Neutrophil (primary cell): ENCODE data around the gene LY6G6F.

Experiments
- H3K27ac ChIP-seq: fragments of 200-600 bp; sonication (generic); 2 replicates; pipeline ENCODE4 v1.5.1; 2016; ENCODE audit warnings: mild to moderate bottlenecking, moderate library complexity
- H3K27me3 ChIP-seq: fragments of 200-600 bp; sonication (generic); 2 replicates; pipeline ENCODE4 v1.6.0; 2016; ENCODE audit warnings: mild to moderate bottlenecking
- H3K36me3 ChIP-seq: fragments of 200-600 bp; sonication (generic); 2 replicates; pipeline ENCODE4 v1.5.1; 2017
- H3K4me1 ChIP-seq, 2 experiments: fragments of 200-600 bp in 1 of 2; sonication (generic) in 1 of 2; 1 replicate in 1 of 2; 2 replicates in 1 of 2; pipeline versions ENCODE4 v1.5.1 to v1.6.1; 2013 to 2016; ENCODE audit warnings: low read depth in 1 of 2, low read length in 1 of 2, mild to moderate bottlenecking in 1 of 2, moderate library complexity in 1 of 2; ENCODE audit not compliant: control insufficient read depth in 1 of 2, insufficient read depth in 1 of 2
- H3K4me3 ChIP-seq, 2 experiments: fragments of 200-600 bp in 1 of 2; sonication (generic) in 1 of 2; 1 replicate in 1 of 2; 2 replicates in 1 of 2; pipeline ENCODE4 v1.5.1; 2013 to 2016; ENCODE audit warnings: low read depth in 1 of 2, low read length in 1 of 2, mild to moderate bottlenecking in 1 of 2, moderate library complexity in 1 of 2
- H3K9me3 ChIP-seq: fragments of 200-600 bp; sonication (generic); 2 replicates; pipeline ENCODE4 v1.5.1; 2016
- CTCF ChIP-seq: fragments of 200-600 bp; sonication (generic); IDR thresholded peaks from 2 replicates; pipeline ENCODE4 v1.5.1; 2016; ENCODE audit warnings: antibody characterized with exemption

The LY6G6F gene

GRCh38 chr6:31693535-31693934 is 13.1 kb upstream of the LY6G6F start:
- Histone ChIP-seq H3K36me3 (peaks cover 83% of the 10 kb centered on the region), H3K4me3 (no peak overlapping the region), H3K4me1 (no peaks in the 10 kb centered on the region), H3K9me3 (no peaks in the 10 kb centered on the region), H3K27me3 (no peaks in the 10 kb centered on the region), H3K27ac (no peak overlapping the region)
- no peak for TF ChIP-seq CTCF

- TF ChIP-seq CTCF: no peak
- H3K36me3 ChIP-seq: peaks cover 72% of the 10 kb centered on the region
- H3K27me3 ChIP-seq: no peaks in the 10 kb centered on the region
- peaks cover 16 to 18% of the 10 kb centered on the region in 2 experiments for H3K4me1 ChIP-seq
- H3K27ac ChIP-seq: peak overlapping the region; percentile 51
- H3K9me3 ChIP-seq: no peaks in the 10 kb centered on the region
- no peak overlapping the region for H3K4me3 ChIP-seq
Measured at GRCh38 chr6:31697555-31697954, 9.1 kb upstream of the LY6G6F start.

DNA sequence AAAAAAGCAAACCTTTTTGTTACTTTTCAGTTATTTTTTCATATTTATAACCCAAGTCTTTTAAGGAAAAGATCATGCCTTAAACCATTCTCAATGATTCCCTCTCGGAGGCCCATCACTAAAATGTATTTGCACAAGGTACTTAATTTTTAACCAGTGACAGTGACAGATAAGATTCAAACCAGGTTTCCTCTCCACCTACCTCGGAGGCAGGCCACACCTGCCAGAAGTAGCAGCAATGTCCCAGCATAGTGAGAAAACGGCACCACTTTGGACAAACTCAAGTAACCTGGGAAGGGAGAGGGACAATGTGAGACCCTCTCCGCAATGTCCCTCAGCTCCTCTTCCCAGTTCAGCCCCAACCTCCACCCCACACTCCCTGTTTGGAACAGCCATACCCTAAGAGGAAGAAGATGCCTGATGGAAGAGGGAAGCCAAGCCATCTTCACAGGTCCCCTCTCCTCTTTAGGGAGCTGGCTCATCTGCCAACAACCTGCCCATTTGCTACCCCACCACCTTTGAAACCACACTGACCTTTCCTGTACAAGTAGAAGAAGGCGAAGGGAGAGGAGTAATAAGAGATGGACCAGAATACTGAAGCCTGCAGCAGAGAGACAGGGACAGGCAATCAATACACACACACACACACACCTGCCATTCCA is 5.8 kb upstream of the LY6G6F start:
- H3K27ac ChIP-seq: peak overlapping the region; percentile 99
- H3K4me1 ChIP-seq: peaks cover 25% of the 10 kb centered on the region in 2 experiments
- H3K36me3 ChIP-seq: peaks cover 39% of the 10 kb centered on the region
- TF ChIP-seq CTCF: no peak
- H3K9me3 ChIP-seq: no peaks in the 10 kb centered on the region
- no peaks in the 10 kb centered on the region for H3K27me3 ChIP-seq
- no peak overlapping the region for H3K4me3 ChIP-seq

GRCh38 chr6:31701666-31702404 is 4.8 kb upstream of the LY6G6F start:
- Histone ChIP-seq H3K27me3 (no peaks in the 10 kb centered on the region), H3K36me3 (peaks cover 31% of the 10 kb centered on the region), H3K4me3 (peak overlapping the region; percentile 78 to 93), H3K9me3 (no peaks in the 10 kb centered on the region), H3K4me1 (peaks cover 25% of the 10 kb centered on the region in 2 experiments), H3K27ac (peak overlapping the region; percentile 99)
- TF ChIP-seq CTCF: no peak

- Histone ChIP-seq H3K27ac (peak overlapping the region; percentile 99), H3K36me3 (peaks cover 30% of the 10 kb centered on the region), H3K4me1 (peaks cover 25% of the 10 kb centered on the region in 2 experiments), H3K9me3 (no peaks in the 10 kb centered on the region), H3K27me3 (no peaks in the 10 kb centered on the region), H3K4me3 (peak overlapping the region; percentile 78 to 93)
- no peak for TF ChIP-seq CTCF
Measured at GRCh38 chr6:31702405-31702818, 4.3 kb upstream of the LY6G6F start.
